ENCODE measurements around the gene FGF1.

DNA sequence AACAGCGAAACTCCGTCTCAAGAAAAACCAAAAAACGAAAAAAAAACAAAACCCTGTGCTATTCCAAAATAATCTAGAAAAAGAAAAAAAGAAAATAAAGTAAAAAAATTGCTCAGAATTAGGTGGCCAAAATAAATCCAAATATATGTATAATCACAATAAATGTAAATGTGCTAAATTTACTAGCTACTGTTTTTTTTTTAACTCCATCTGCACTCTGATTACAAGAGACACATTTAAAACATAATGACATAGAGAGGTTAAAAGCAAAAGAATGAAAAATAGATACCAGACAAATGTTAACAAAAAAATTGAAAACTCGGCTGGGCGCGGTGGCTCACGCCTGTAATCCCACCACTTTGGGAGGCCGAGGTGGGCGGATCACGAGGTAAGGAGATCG is 66.1 kb downstream of the FGF1 start:
- TF ChIP-seq POLR2AphosphoS5 (IDR thresholded peaks at IDR 0.05; ENCODE audit: low read depth, low read length) (no peak), POLR2A (IDR thresholded peaks at IDR 0.05; ENCODE audit: low read depth, low read length) (no peak)

All from GM12891 (cell line).